ENCODE measurements around the gene DPF1. TPM values are rescaled to one million over a fixed set of nuclear protein-coding genes. Genes with fewer than 3 reads are reported as not detected.

DPF1 gene
- total RNA-seq, 3 donors from 2014 or later (not counting 1 experiment from before 2014, with no cell fraction given): not detected

- 93% methylated on average over 22 of the region's 22 CpGs for WGBS (ENCODE audit: insufficient coverage)
- H3K9me3 Mint-ChIP-seq: no peaks in the 10 kb centered on the region
- no peak for TF ChIP-seq CTCF (IDR thresholded peaks at IDR 0.05)
- Histone ChIP-seq H3K36me3 (ENCODE audit: control insufficient read depth, insufficient read depth, low read length) (peaks cover 5% of the 10 kb centered on the region), H3K4me3 (ENCODE audit: low read length) (no peak overlapping the region), H3K4me1 (ENCODE audit: control insufficient read depth, insufficient read depth, low read length) (no peaks in the 10 kb centered on the region), H3K27ac (ENCODE audit: low read length) (no peak overlapping the region), H3K9me3 (ENCODE audit: control insufficient read depth, insufficient read depth, low read length) (no peaks in the 10 kb centered on the region), H3K27me3 (ENCODE audit: control insufficient read depth, insufficient read depth, low read length) (no peaks in the 10 kb centered on the region)
- no peak for ATAC-seq
- DNase-seq: no peak
- H3K4me3 Mint-ChIP-seq: no peak overlapping the region
- H3K4me1 Mint-ChIP-seq: peaks cover 0 to 5% of the 10 kb centered on the region in 2 donors
- intact Hi-C loops (cut with micrococcal nuclease): no loop called here
- no peak overlapping the region for H3K27ac Mint-ChIP-seq
- no peaks in the 10 kb centered on the region for H3K27me3 Mint-ChIP-seq (ENCODE audit: low read depth in 2 of 2)
- no peaks in the 10 kb centered on the region for H3K36me3 Mint-ChIP-seq
These were observed 50.6 kb downstream of the DPF1 start for GRCh38 chr19:38173291-38174041.

DNA sequence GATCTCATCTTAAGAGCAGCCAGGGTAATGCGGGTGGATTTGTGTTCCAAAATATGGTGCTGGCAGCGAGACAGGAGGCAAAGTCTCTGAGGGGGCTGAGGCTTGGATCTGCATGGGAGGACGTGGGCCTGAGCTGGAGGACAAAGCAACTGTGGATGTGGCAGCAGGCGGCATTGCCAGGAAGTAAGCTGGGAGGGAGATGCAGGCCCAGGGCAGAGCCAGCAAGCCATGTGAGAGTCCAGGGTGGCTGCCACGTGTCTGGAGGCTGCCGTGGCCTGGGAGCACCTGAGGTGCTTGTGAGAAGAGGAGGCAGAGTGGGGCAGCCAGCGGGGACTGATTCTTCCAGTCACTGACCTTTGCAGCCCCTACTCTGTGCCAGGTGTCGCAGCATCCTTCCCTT lies 52.0 kb downstream of the DPF1 start:
- DNase-seq: no peak
- Histone ChIP-seq H3K36me3 (ENCODE audit: control insufficient read depth, insufficient read depth, low read length) (peaks cover 8% of the 10 kb centered on the region), H3K27me3 (ENCODE audit: control insufficient read depth, insufficient read depth, low read length) (no peaks in the 10 kb centered on the region), H3K27ac (ENCODE audit: low read length) (no peak overlapping the region), H3K9me3 (ENCODE audit: control insufficient read depth, insufficient read depth, low read length) (no peaks in the 10 kb centered on the region), H3K4me1 (ENCODE audit: control insufficient read depth, insufficient read depth, low read length) (no peaks in the 10 kb centered on the region), H3K4me3 (ENCODE audit: low read length) (no peak overlapping the region)
- no peak for TF ChIP-seq CTCF (IDR thresholded peaks at IDR 0.05)
- no peak for ATAC-seq
- H3K9me3 Mint-ChIP-seq: no peaks in the 10 kb centered on the region
- peak overlapping the region in 1 of 2 donors; percentile 40 for H3K27ac Mint-ChIP-seq
- peaks cover 0 to 5% of the 10 kb centered on the region in 2 donors for H3K4me1 Mint-ChIP-seq
- no peaks in the 10 kb centered on the region for H3K36me3 Mint-ChIP-seq
- intact Hi-C loops (cut with micrococcal nuclease): no loop called here
- H3K27me3 Mint-ChIP-seq (ENCODE audit: low read depth in 2 of 2): no peaks in the 10 kb centered on the region
- H3K4me3 Mint-ChIP-seq: no peak overlapping the region
- 93% methylated on average over 8 of the region's 8 CpGs for whole genome bisulfite sequencing (ENCODE audit: insufficient coverage)

DNA sequence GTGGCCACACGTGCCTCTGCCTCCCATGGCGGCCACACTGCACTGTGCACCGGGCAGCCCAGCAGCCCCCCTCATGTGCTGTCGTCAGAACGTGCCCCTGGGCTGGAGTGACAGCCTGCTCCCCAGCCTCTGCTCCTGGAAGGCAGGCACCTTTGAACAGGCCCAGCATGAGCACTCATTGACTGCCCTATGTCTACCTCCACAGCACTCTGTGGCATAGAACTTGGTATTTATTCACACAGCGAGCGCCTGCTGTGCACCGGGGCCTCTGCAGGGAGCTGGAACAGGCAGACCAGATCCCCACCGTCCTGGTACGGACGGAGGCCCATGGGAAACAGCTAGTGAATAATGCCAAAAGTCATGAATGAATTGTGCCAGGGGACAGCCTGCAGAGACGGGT lies 53.7 kb downstream of the DPF1 start:
- no peaks in the 10 kb centered on the region for H3K27me3 Mint-ChIP-seq (ENCODE audit: low read depth in 2 of 2)
- intact Hi-C loops (cut with micrococcal nuclease): no loop called here
- H3K4me3 Mint-ChIP-seq: no peak overlapping the region

More for the DNA sequence above, 53.7 kb downstream of the DPF1 start:
- no peaks in the 10 kb centered on the region for H3K9me3 Mint-ChIP-seq
- no peaks in the 10 kb centered on the region for H3K9me3 ChIP-seq (ENCODE audit: control insufficient read depth, insufficient read depth, low read length)
- H3K27me3 ChIP-seq (ENCODE audit: control insufficient read depth, insufficient read depth, low read length): no peaks in the 10 kb centered on the region
- no peak overlapping the region for H3K27ac ChIP-seq (ENCODE audit: low read length)
- no peak for DNase-seq
- peaks cover 11% of the 10 kb centered on the region for H3K36me3 ChIP-seq (ENCODE audit: control insufficient read depth, insufficient read depth, low read length)
- H3K27ac Mint-ChIP-seq: no peak overlapping the region
- H3K36me3 Mint-ChIP-seq: peaks cover under 1% of the 10 kb centered on the region
- TF ChIP-seq CTCF (IDR thresholded peaks at IDR 0.05): no peak
- H3K4me1 Mint-ChIP-seq: peaks cover 0 to 5% of the 10 kb centered on the region in 2 donors
- no peak overlapping the region for H3K4me3 ChIP-seq (ENCODE audit: low read length)
- ATAC-seq: no peak
- H3K4me1 ChIP-seq (ENCODE audit: control insufficient read depth, insufficient read depth, low read length): no peaks in the 10 kb centered on the region
- 96% methylated on average over 12 of the region's 12 CpGs for WGBS (ENCODE audit: insufficient coverage)
